HEK293 (cell line): ENCODE data around the gene R3HDM2.

Experiments used
- CTCF ChIA-PET: fragments of 350-600 bp; formaldehyde crosslinking; extraction: SDS; loops from one replicate; lab custom pipeline; 2021; ENCODE audit warnings: antibody characterized with exemption; lab: Yijun Ruan, JAX
- POLR2A ChIA-PET: fragments of 300-600 bp; formaldehyde crosslinking; extraction: SDS; loops from one replicate; lab custom pipeline; 2020; ENCODE audit warnings: antibody characterized with exemption, inconsistent platforms; lab: Yijun Ruan, JAX
- H3K27ac ChIP-seq: fragments of 200-500 bp; sonication (Bioruptor generic); 2 replicates; pipeline ENCODE4 v1.5.1; 2014; ENCODE audit warnings: low read depth, low read length, control low read depth, inconsistent platforms; ENCODE audit errors: extremely low read depth
- H3K36me3 ChIP-seq, 2 experiments: fragments of 200-500 bp in 1 of 2; sonication (Bioruptor generic) in 1 of 2; 1 replicate in 1 of 2; 2 replicates in 1 of 2; pipeline ENCODE4 v1.5.1; 2014 to 2017; ENCODE audit warnings: inconsistent platforms in 2 of 2, low read length in 2 of 2; ENCODE audit not compliant: control insufficient read depth in 2 of 2, insufficient read depth in 1 of 2
- H3K4me1 ChIP-seq: fragments of 200-500 bp; sonication (Bioruptor generic); 2 replicates; pipeline ENCODE4 v1.5.1; 2014; ENCODE audit warnings: mild to moderate bottlenecking, low read length, inconsistent platforms; ENCODE audit not compliant: control insufficient read depth, insufficient read depth
- H3K4me3 ChIP-seq: 2 replicates; pipeline ENCODE4 v1.5.1; 2011; ENCODE audit warnings: low read depth, mild to moderate bottlenecking, control low read depth, low read length, moderate library complexity
- H3K9me3 ChIP-seq: fragments of 200-500 bp; sonication (Bioruptor generic); 2 replicates; pipeline ENCODE4 v1.5.1; 2014; ENCODE audit warnings: low read depth, low read length, inconsistent platforms; ENCODE audit not compliant: control insufficient read depth, insufficient read depth
- TSHZ1 ChIP-seq: fragments of 450-650 bp; formaldehyde crosslinking; IDR thresholded peaks from 2 replicates; pipeline ENCODE4 v1.5.1; 2016; ENCODE audit warnings: missing biosample characterization, missing genetic modification characterization, borderline replicate concordance
- ZFHX2 ChIP-seq: fragments of 450-650 bp; formaldehyde crosslinking; conservative IDR thresholded peaks from 2 replicates; pipeline ENCODE4 v1.5.1; 2016; ENCODE audit warnings: missing biosample characterization, missing genetic modification characterization
- ZNF133 ChIP-seq: fragments of 450-650 bp; formaldehyde crosslinking; IDR thresholded peaks from 2 replicates; pipeline ENCODE4 v1.5.1; 2016; ENCODE audit warnings: missing biosample characterization, missing genetic modification characterization
- ZNF19 ChIP-seq: fragments of 450-650 bp; formaldehyde crosslinking; IDR thresholded peaks from 2 replicates; pipeline ENCODE4; 2016; ENCODE audit warnings: missing biosample characterization, missing genetic modification characterization, low read depth
- ZNF211 ChIP-seq: fragments of 450-650 bp; formaldehyde crosslinking; IDR thresholded peaks from 2 replicates; pipeline ENCODE4 v1.5.1; 2016; ENCODE audit warnings: low read depth, missing biosample characterization, missing genetic modification characterization
- ZNF24 ChIP-seq: fragments of 450-650 bp; formaldehyde crosslinking; IDR thresholded peaks from 2 replicates; pipeline ENCODE4 v1.5.1; 2016; ENCODE audit warnings: missing biosample characterization, missing genetic modification characterization
- ZNF302 ChIP-seq: fragments of 450-650 bp; formaldehyde crosslinking; IDR thresholded peaks from 2 replicates; pipeline ENCODE4 v1.5.1; 2016; ENCODE audit warnings: missing biosample characterization, missing genetic modification characterization, low read depth
- ZNF324 ChIP-seq: fragments of 450-650 bp; formaldehyde crosslinking; IDR thresholded peaks from 2 replicates; pipeline ENCODE4 v1.5.1; 2016; ENCODE audit warnings: missing biosample characterization, missing genetic modification characterization
- ZNF366 ChIP-seq: fragments of 450-650 bp; formaldehyde crosslinking; conservative IDR thresholded peaks from 2 replicates; pipeline ENCODE4 v1.5.1; 2016; ENCODE audit warnings: missing biosample characterization, missing genetic modification characterization
- ZNF561 ChIP-seq: fragments of 450-650 bp; IDR thresholded peaks from 2 replicates; pipeline ENCODE4 v1.5.1; 2018; ENCODE audit warnings: missing biosample characterization, missing genetic modification characterization, borderline replicate concordance
- ZNF571 ChIP-seq: fragments of 450-650 bp; formaldehyde crosslinking; IDR thresholded peaks from 2 replicates; pipeline ENCODE4 v1.5.0; 2017; ENCODE audit warnings: missing biosample characterization, missing genetic modification characterization
- ZNF600 ChIP-seq: fragments of 450-650 bp; formaldehyde crosslinking; IDR thresholded peaks from 2 replicates; pipeline ENCODE4 v1.5.1; 2016; ENCODE audit warnings: missing biosample characterization, missing genetic modification characterization
- ZNF626 ChIP-seq: fragments of 450-650 bp; sonication (Bioruptor Pico); formaldehyde crosslinking; IDR thresholded peaks from 2 replicates; pipeline ENCODE4 v1.5.1; 2018; ENCODE audit warnings: missing biosample characterization, missing genetic modification characterization, inconsistent platforms
- ZNF76 ChIP-seq: fragments of 450-650 bp; formaldehyde crosslinking; IDR thresholded peaks from 2 replicates; pipeline ENCODE4; 2016; ENCODE audit warnings: low read depth, missing biosample characterization, missing genetic modification characterization, borderline replicate concordance
- ZSCAN18 ChIP-seq: fragments of 450-650 bp; formaldehyde crosslinking; IDR thresholded peaks from 2 replicates; pipeline ENCODE4 v1.5.1; 2016; ENCODE audit warnings: missing biosample characterization, missing genetic modification characterization
- ZSCAN23 ChIP-seq: fragments of 450-650 bp; formaldehyde crosslinking; IDR thresholded peaks from 2 replicates; pipeline ENCODE4 v1.5.1; 2016; ENCODE audit warnings: missing biosample characterization, missing genetic modification characterization
- ZSCAN5A ChIP-seq: fragments of 450-650 bp; formaldehyde crosslinking; IDR thresholded peaks from 2 replicates; pipeline ENCODE4 v1.5.1; 2016; ENCODE audit warnings: missing biosample characterization, missing genetic modification characterization
- TF ChIP-seq, protein P1 (sequence below): fragments of 450-650 bp; formaldehyde crosslinking; IDR thresholded peaks from 2 replicates; pipeline ENCODE4 v1.5.1; 2016; ENCODE audit warnings: missing biosample characterization, missing genetic modification characterization
- TF ChIP-seq, protein P2 (sequence below): fragments of 450-650 bp; formaldehyde crosslinking; IDR thresholded peaks from 2 replicates; pipeline ENCODE4 v1.5.1; 2016; ENCODE audit warnings: missing biosample characterization, missing genetic modification characterization

R3HDM2 gene

DNA sequence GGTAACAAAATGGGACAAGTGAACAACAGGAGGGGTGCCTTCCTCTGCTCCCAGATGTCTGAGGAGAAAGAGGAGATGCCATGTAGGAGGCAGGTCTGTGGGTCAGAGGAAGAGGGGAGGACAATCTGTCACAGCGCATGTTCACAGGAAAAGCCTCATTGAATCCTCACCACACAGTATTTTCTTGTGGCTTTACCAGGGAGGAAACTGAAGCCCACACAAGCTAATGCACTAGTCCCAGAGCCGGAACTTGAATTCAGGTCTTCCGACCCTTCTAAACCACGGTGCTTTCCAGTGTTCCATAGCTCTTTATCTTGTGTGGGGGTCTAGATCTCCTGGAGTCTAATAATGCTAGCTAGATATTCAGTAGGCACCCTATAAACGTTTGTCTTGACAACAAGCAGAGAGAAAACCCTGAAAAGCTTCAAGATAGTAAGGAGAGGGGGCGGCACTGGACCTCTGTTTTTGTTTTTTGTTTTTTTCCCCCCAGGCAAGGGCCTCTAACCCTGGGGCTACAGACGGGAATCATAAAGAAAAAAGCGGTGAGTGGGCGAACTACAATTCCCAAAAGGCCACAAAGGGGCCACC is 201.7 kb downstream of the R3HDM2 start:
- TF ChIP-seq ZNF24 (tag by site-specific recombination) (no peak), ZNF366 (tag by site-specific recombination) (0 out of 2 replicates have a peak, but pooled peaks have one; percentile 26), ZNF19 (tag by site-specific recombination) (no peak), ZSCAN23 (tag by site-specific recombination) (no peak), ZNF76 (peak; percentile 84), ZFHX2 (tag by site-specific recombination) (0 out of 2 replicates have a peak, but pooled peaks have one; percentile 17), ZNF561 (tag by site-specific recombination) (0 out of 2 replicates have a peak, but pooled peaks have one; percentile 1)
- TF ChIP-seq, protein P1, sequence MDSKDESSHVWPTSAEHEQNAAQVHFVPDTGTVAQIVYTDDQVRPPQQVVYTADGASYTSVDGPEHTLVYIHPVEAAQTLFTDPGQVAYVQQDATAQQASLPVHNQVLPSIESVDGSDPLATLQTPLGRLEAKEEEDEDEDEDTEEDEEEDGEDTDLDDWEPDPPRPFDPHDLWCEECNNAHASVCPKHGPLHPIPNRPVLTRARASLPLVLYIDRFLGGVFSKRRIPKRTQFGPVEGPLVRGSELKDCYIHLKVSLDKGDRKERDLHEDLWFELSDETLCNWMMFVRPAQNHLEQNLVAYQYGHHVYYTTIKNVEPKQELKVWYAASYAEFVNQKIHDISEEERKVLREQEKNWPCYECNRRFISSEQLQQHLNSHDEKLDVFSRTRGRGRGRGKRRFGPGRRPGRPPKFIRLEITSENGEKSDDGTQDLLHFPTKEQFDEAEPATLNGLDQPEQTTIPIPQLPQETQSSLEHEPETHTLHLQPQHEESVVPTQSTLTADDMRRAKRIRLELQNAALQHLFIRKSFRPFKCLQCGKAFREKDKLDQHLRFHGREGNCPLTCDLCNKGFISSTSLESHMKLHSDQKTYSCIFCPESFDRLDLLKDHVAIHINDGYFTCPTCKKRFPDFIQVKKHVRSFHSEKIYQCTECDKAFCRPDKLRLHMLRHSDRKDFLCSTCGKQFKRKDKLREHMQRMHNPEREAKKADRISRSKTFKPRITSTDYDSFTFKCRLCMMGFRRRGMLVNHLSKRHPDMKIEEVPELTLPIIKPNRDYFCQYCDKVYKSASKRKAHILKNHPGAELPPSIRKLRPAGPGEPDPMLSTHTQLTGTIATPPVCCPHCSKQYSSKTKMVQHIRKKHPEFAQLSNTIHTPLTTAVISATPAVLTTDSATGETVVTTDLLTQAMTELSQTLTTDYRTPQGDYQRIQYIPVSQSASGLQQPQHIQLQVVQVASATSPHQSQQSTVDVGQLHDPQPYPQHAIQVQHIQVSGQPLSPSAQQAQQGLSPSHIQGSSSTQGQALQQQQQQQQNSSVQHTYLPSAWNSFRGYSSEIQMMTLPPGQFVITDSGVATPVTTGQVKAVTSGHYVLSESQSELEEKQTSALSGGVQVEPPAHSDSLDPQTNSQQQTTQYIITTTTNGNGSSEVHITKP (tag by site-specific recombination), result peak; percentile 80
- H3K9me3 ChIP-seq, result no peaks in the 10 kb centered on the region
- no peak overlapping the region for H3K4me3 ChIP-seq
- H3K27ac ChIP-seq, result peak overlapping the region; percentile 87; the same call in 1 of the 2 replicates
- peaks cover 0 to 35% of the 10 kb centered on the region in 2 experiments; a peak in 1 of 3 replicates for H3K36me3 ChIP-seq
- H3K4me1 ChIP-seq, result peaks cover 11% of the 10 kb centered on the region
- POLR2A ChIA-PET, result interaction anchor here (0.6 to 3.5 kb wide), 10 partner anchors 8 to 593 kb away, joined by 3 to 72 read pairs (median 7); partner anchors contain the start of genes DDIT3, GLI1, INHBE and NXPH4
- CTCF ChIA-PET, result interaction anchor here (0.5 to 23.3 kb wide), 12 partner anchors 11 to 507 kb away, joined by 3 to 628 read pairs (median 3); partner anchors contain the start of gene NXPH4

DNA sequence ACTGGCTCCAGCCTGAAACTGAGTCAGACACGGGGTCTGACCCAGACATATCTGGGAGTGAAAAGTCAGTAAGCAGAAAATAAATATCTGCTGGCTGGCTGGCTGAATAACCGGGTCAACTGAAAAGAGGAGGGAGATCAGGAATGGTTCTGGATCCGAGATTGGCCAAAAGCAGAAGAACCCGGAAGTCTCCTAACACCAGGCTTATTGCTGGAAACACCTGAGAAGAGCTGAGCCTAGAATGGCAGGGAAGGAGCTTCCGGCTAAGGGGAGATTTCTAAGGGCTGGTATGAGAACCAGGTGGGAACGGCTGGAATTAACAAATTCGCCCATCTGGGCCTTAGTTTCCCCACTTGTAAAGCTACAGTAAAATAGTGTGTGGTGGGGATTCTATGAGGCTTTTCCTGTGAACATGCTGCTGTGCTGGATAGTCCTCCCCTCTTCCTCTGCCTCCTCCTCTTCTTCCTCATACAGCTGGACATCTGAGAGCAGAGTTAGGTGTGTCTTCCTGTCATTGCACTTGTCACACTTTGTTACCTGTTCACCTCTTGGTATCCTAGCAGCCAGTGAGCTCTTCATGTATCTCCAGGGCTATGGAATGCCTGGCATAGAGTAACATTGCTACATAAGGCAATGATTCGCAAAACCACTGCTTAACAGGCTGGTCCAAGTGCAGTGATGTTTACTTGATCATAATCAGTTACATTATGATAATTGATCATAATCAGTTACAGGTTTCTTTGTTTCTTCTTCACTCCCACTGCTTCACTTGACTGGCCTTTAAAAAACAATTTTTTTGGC is 203.3 kb downstream of the R3HDM2 start:
- ChIA-PET POLR2A (interaction anchor here (0.5 to 2.7 kb wide), 7 partner anchors 8 to 940 kb away, joined by 3 to 16 read pairs (median 4); partner anchors contain the start of gene LRP1), CTCF (interaction anchor here (0.6 to 23.3 kb wide), 5 partner anchors 11 to 231 kb away, joined by 4 to 628 read pairs (median 5); partner anchors contain the start of genes GLI1, INHBE and NXPH4)
- Histone ChIP-seq H3K27ac (no peak overlapping the region), H3K4me3 (no peak overlapping the region), H3K36me3 (peaks cover 0 to 19% of the 10 kb centered on the region in 2 experiments; a peak in 1 of 3 replicates), H3K4me1 (peaks cover 7% of the 10 kb centered on the region), H3K9me3 (no peaks in the 10 kb centered on the region)
- TF ChIP-seq ZNF302 (tag by site-specific recombination) (no peak), ZNF600 (tag by site-specific recombination) (peak; percentile 38), ZNF571 (tag by site-specific recombination) (no peak), ZNF626 (tag by site-specific recombination) (no peak), ZSCAN18 (no peak), ZSCAN5A (no peak), ZNF133 (tag by site-specific recombination) (no peak), ZNF324 (tag by site-specific recombination) (no peak), ZNF211 (tag by site-specific recombination) (no peak), TSHZ1 (no peak)
- TF ChIP-seq, protein P2, sequence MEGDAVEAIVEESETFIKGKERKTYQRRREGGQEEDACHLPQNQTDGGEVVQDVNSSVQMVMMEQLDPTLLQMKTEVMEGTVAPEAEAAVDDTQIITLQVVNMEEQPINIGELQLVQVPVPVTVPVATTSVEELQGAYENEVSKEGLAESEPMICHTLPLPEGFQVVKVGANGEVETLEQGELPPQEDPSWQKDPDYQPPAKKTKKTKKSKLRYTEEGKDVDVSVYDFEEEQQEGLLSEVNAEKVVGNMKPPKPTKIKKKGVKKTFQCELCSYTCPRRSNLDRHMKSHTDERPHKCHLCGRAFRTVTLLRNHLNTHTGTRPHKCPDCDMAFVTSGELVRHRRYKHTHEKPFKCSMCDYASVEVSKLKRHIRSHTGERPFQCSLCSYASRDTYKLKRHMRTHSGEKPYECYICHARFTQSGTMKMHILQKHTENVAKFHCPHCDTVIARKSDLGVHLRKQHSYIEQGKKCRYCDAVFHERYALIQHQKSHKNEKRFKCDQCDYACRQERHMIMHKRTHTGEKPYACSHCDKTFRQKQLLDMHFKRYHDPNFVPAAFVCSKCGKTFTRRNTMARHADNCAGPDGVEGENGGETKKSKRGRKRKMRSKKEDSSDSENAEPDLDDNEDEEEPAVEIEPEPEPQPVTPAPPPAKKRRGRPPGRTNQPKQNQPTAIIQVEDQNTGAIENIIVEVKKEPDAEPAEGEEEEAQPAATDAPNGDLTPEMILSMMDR, result no peak
